Body of pancreas (tissue), 4 donors: ENCODE data around the gene BDNF.
A peak's percentile ranks its signal among the peaks of the same experiment; 100 is the strongest.

Source experiments
- CTCF ChIP-seq, 7 experiments: fragments of 450-650 bp in 4 of 7; fragments of 200-600 bp in 3 of 7; sonication (generic) in 3 of 7; IDR thresholded peaks; one replicate each; pipeline ENCODE4 v1.5.1; 2016 to 2019; ENCODE audit warnings: antibody characterized with exemption in 7 of 7
- POLR2A ChIP-seq, 3 donors: fragments of 450-650 bp; IDR thresholded peaks; one replicate each; pipeline ENCODE4 v1.6.1; 2016; ENCODE audit warnings: antibody characterized with exemption in 3 of 3, mild to moderate bottlenecking in 2 of 3

DNA sequence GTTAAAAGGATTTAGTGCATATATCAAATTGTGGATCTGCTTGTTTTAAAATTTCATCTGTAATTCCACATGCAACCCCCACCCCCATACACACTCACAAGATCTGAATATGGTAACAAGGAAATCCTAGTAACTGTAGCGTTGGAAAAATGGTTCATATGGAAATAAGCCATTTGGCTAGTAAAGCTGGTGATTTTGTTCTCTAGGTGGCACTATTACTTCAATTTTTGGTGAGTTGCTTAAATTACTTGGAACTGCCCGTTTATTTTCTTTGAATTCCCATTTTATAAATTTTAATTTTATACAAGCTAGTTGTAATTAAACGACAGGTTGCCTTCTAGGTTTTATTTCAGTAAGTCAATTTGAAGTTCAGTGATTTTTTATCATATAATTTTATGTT is 5.3 kb downstream of the BDNF start:
- peak in 2 of 7 experiments; percentile 31 to 32 for TF ChIP-seq CTCF (IDR thresholded peaks at IDR 0.05)
- TF ChIP-seq POLR2A (IDR thresholded peaks at IDR 0.05) = no peak
